ENCODE results near the gene FBXL19. TPM values are rescaled to one million over a fixed set of nuclear protein-coding genes. Genes with fewer than 3 reads are reported as not detected.

The FBXL19 gene
- total and polyA plus RNA-seq, 2 donors (not counting 1 experiment from before 2014, with no cell fraction given): 9.0 to 25.0 TPM

GRCh38 chr16:30902029-30902972 lies 21.1 kb upstream of the FBXL19 start:
- WGBS (ENCODE audit: insufficient coverage): 6% methylated on average over 92 of the region's 99 CpGs
- Mint-ChIP-seq H3K4me3 (peak overlapping the region; percentile 98), H3K4me1 (peaks cover 25% of the 10 kb centered on the region), H3K27me3 (no peaks in the 10 kb centered on the region), H3K27ac (peak overlapping the region; percentile 98), H3K9me3 (ENCODE audit: insufficient read depth) (peaks cover 3% of the 10 kb centered on the region)
- H3K9ac ChIP-seq (ENCODE audit: low read length): peak overlapping the region; percentile 78
- TF ChIP-seq CTCF (IDR thresholded peaks at IDR 0.05) (no peak), EZH2 (IDR thresholded peaks at IDR 0.05; ENCODE audit: borderline replicate concordance, insufficient read depth, low read depth, low read length, poor library complexity, severe bottlenecking) (no peak)
- no peaks in the 10 kb centered on the region for H3K27me3 ChIP-seq (replicated peaks in 1 of 4; ENCODE audit: control extremely low read depth in 1 of 4, control insufficient read depth in 3 of 4, insufficient read depth in 4 of 4, low read length in 3 of 4)
- no peaks in the 10 kb centered on the region for H3K36me3 ChIP-seq (replicated peaks in 1 of 2; ENCODE audit: control extremely low read depth in 1 of 2, control insufficient read depth in 1 of 2, extremely low read depth in 1 of 2, insufficient read depth in 2 of 2, low read length in 1 of 2)
- CTCF ChIA-PET: interaction anchor here (0.7 to 6.1 kb wide), 29 partner anchors 10 to 540 kb away, joined by 3 to 138 read pairs (median 3); partner anchors contain the start of genes BCL7C and ZNF843
- POLR2A ChIA-PET: interaction anchor here (0.5 to 2.4 kb wide), 9 partner anchors 13 to 275 kb away, joined by 3 to 13 read pairs (median 3); partner anchors contain the start of gene ORAI3
- H2AFZ ChIP-seq (ENCODE audit: insufficient read depth, low read depth, low read length, poor library complexity, severe bottlenecking): peak overlapping the region; percentile 98
- DNase-seq: peak; percentile 78
- H3K4me1 ChIP-seq (ENCODE audit: control insufficient read depth in 2 of 2, insufficient read depth in 2 of 2, low read length in 2 of 2): peaks cover 29 to 40% of the 10 kb centered on the region in 2 donors
- H3K79me2 ChIP-seq (ENCODE audit: control insufficient read depth, insufficient read depth, low read length): no peaks in the 10 kb centered on the region
- H3K27ac ChIP-seq (ENCODE audit: low read length in 2 of 2): peak overlapping the region; percentile 57 to 79
- intact Hi-C loops (cut with micrococcal nuclease): loop anchor here (1.0 to 5.0 kb wide), 5 partner anchors 20 to 140 kb away; partner anchors contain the start of genes CFAP119 and RNF40
- H3K9me3 ChIP-seq (ENCODE audit: control extremely low read depth in 1 of 3, control insufficient read depth in 2 of 3, insufficient read depth in 1 of 3, low read length in 2 of 3): peaks cover 0 to 17% (median 0%) of the 10 kb centered on the region in 3 donors
- peak overlapping the region; percentile 83 for H3K4me2 ChIP-seq (replicated peaks; ENCODE audit: low read depth, low read length, poor library complexity, severe bottlenecking)
- peak; percentile 80 for ATAC-seq (ENCODE audit: low read depth)
- no peaks in the 10 kb centered on the region for H4K20me1 ChIP-seq (ENCODE audit: control insufficient read depth, insufficient read depth, low read length, poor library complexity, severe bottlenecking)
- H3K4me3 ChIP-seq (ENCODE audit: control extremely low read depth in 1 of 5, extremely low read depth in 1 of 5, insufficient read depth in 1 of 5, low read depth in 2 of 5, low read length in 4 of 5): peak overlapping the region; percentile 45 to 82 (median 62)

All from B cell (primary cell).